ENCODE results near the gene SP3. TPM values are rescaled to one million over a fixed set of nuclear protein-coding genes. Genes with fewer than 3 reads are reported as not detected.

SP3 gene
- total and polyA plus RNA-seq, 2 donors (not counting 1 experiment from before 2014, with no cell fraction given), result 64.1 to 124 TPM

DNA sequence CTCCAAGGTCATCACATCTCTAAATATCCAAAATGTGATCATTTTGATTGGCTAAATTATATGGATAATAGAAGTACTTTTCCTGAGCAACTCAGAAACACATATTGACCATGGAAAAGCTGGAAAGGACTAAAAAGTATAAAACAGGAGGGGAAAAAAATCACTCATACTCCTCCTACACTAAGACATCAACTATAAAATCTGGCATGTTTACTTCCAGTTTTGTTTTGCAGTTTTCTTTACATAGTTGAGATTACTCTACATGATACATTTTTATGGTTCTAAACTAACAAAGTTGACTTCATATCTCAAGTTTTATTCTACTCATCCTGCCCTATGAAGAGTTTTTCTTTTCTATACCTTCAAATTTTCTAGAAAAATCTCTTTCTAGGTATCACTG is 46.0 kb upstream of the SP3 start:
- Histone ChIP-seq H2AFZ (ENCODE audit: low read length) (no peak overlapping the region), H4K20me1 (ENCODE audit: control insufficient read depth, extremely low read depth, insufficient read depth, low read length) (no peaks in the 10 kb centered on the region), H3K4me3 (replicated peaks in 1 of 4; ENCODE audit: control extremely low read depth in 1 of 4, insufficient read depth in 1 of 4, low read depth in 3 of 4, low read length in 4 of 4) (no peak overlapping the region), H3K9ac (ENCODE audit: insufficient read depth, low read length) (no peak overlapping the region), H3K4me1 (ENCODE audit: control insufficient read depth, extremely low read depth, insufficient read depth, low read length) (peaks cover 8% of the 10 kb centered on the region), H3K4me2 (ENCODE audit: extremely low read depth, insufficient read depth, low read length) (no peak overlapping the region), H3K27ac (ENCODE audit: insufficient read depth, low read length) (no peak overlapping the region), H3K79me2 (ENCODE audit: control insufficient read depth, insufficient read depth, low read length) (no peaks in the 10 kb centered on the region), H3K36me3 (ENCODE audit: control insufficient read depth, insufficient read depth, low read length) (no peaks in the 10 kb centered on the region), H3K27me3 (ENCODE audit: control insufficient read depth, insufficient read depth, low read length) (no peaks in the 10 kb centered on the region), H3K9me3 (ENCODE audit: control insufficient read depth, insufficient read depth, low read depth, low read length) (no peaks in the 10 kb centered on the region)
- no peak for DNase-seq (ENCODE audit: low read depth in 2 of 2)
- no peak for TF ChIP-seq EZH2 (IDR thresholded peaks at IDR 0.05; ENCODE audit: low read length, missing control alignments)
- TF ChIP-seq, protein P1, sequence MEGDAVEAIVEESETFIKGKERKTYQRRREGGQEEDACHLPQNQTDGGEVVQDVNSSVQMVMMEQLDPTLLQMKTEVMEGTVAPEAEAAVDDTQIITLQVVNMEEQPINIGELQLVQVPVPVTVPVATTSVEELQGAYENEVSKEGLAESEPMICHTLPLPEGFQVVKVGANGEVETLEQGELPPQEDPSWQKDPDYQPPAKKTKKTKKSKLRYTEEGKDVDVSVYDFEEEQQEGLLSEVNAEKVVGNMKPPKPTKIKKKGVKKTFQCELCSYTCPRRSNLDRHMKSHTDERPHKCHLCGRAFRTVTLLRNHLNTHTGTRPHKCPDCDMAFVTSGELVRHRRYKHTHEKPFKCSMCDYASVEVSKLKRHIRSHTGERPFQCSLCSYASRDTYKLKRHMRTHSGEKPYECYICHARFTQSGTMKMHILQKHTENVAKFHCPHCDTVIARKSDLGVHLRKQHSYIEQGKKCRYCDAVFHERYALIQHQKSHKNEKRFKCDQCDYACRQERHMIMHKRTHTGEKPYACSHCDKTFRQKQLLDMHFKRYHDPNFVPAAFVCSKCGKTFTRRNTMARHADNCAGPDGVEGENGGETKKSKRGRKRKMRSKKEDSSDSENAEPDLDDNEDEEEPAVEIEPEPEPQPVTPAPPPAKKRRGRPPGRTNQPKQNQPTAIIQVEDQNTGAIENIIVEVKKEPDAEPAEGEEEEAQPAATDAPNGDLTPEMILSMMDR (conservative IDR thresholded peaks at IDR 0.05 in 1 of 2, IDR thresholded peaks at IDR 0.05 in 1 of 2; ENCODE audit: low read depth in 1 of 2, low read length in 2 of 2), result no peak

DNA sequence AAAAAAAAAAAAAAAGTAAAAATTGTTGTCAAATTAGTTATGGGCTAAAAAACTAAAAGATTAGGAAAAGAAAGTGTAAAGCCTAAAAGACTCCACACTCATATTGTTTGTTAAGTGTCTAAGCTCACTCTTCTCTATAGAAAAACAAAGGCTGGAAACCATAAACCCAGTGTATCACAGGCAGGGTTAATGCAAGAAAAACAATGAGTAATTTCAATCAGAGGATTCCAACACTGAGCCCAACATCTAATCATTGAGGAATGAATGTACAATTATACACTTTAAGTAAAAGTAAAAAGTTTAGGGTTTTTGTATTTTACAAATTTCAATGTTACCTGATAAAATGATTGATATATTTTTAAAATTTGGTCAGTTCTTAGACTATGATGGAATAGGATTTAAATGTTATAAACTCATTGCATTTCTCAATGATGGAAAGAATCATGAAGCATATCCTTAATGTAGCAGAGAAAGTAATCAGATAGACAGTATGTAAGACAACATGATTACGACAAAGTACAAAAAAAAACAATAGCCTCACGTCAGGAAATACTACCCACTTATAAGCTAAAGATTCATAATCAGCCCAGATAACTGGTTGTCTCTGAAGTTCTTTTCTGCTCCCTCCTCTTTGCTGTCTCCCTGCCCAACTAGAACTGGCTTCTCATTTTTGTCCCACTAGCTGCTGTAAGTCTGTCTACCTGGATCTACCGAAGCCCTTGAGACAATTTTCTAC is 44.5 kb upstream of the SP3 start:
- no peaks in the 10 kb centered on the region for H3K36me3 ChIP-seq (ENCODE audit: control insufficient read depth, insufficient read depth, low read length)
- no peaks in the 10 kb centered on the region for H3K9me3 ChIP-seq (ENCODE audit: control insufficient read depth, insufficient read depth, low read depth, low read length)
- no peak overlapping the region for H3K4me3 ChIP-seq (replicated peaks in 1 of 4; ENCODE audit: control extremely low read depth in 1 of 4, insufficient read depth in 1 of 4, low read depth in 3 of 4, low read length in 4 of 4)
- H3K27ac ChIP-seq (ENCODE audit: insufficient read depth, low read length), result no peak overlapping the region
- H3K4me1 ChIP-seq (ENCODE audit: control insufficient read depth, extremely low read depth, insufficient read depth, low read length), result peaks cover 9% of the 10 kb centered on the region
- no peak overlapping the region for H3K9ac ChIP-seq (ENCODE audit: insufficient read depth, low read length)
- H3K4me2 ChIP-seq (ENCODE audit: extremely low read depth, insufficient read depth, low read length), result no peak overlapping the region
- no peaks in the 10 kb centered on the region for H3K79me2 ChIP-seq (ENCODE audit: control insufficient read depth, insufficient read depth, low read length)
- H4K20me1 ChIP-seq (ENCODE audit: control insufficient read depth, extremely low read depth, insufficient read depth, low read length), result no peaks in the 10 kb centered on the region
- TF ChIP-seq, protein P1 (conservative IDR thresholded peaks at IDR 0.05 in 1 of 2, IDR thresholded peaks at IDR 0.05 in 1 of 2; ENCODE audit: low read depth in 1 of 2, low read length in 2 of 2), result no peak
- no peak for TF ChIP-seq EZH2 (IDR thresholded peaks at IDR 0.05; ENCODE audit: low read length, missing control alignments)
- DNase-seq (ENCODE audit: low read depth in 2 of 2), result peak in 1 of 2 donors; percentile 72
- no peak overlapping the region for H2AFZ ChIP-seq (ENCODE audit: low read length)
- H3K27me3 ChIP-seq (ENCODE audit: control insufficient read depth, insufficient read depth, low read length), result no peaks in the 10 kb centered on the region

DNA sequence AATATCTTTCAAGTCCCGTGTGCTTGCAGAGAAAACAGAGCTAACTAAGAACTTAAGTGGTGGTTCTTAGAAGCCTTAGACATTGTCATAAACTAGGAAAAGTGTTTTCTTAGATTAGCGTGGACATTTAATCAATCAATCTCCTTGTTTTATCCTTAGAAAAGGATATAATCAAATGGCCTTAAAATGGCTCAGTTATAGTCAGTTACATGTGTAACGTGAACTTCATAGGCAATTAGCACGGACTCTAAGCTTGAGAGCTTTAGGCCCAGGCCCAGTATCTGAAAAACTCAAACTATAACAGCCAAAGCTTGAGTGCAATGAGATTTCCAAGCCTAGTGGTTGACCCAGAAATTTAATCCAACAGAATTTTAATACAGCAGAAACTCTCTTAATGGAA is 43.5 kb upstream of the SP3 start:
- TF ChIP-seq, protein P1 (conservative IDR thresholded peaks at IDR 0.05 in 1 of 2, IDR thresholded peaks at IDR 0.05 in 1 of 2; ENCODE audit: low read depth in 1 of 2, low read length in 2 of 2), result no peak
- no peak for TF ChIP-seq EZH2 (IDR thresholded peaks at IDR 0.05; ENCODE audit: low read length, missing control alignments)
- Histone ChIP-seq H3K27ac (ENCODE audit: insufficient read depth, low read length) (no peak overlapping the region), H3K4me3 (replicated peaks in 1 of 4; ENCODE audit: control extremely low read depth in 1 of 4, insufficient read depth in 1 of 4, low read depth in 3 of 4, low read length in 4 of 4) (no peak overlapping the region), H4K20me1 (ENCODE audit: control insufficient read depth, extremely low read depth, insufficient read depth, low read length) (no peaks in the 10 kb centered on the region), H3K4me2 (ENCODE audit: extremely low read depth, insufficient read depth, low read length) (no peak overlapping the region), H3K4me1 (ENCODE audit: control insufficient read depth, extremely low read depth, insufficient read depth, low read length) (peaks cover 9% of the 10 kb centered on the region), H3K79me2 (ENCODE audit: control insufficient read depth, insufficient read depth, low read length) (no peaks in the 10 kb centered on the region), H2AFZ (ENCODE audit: low read length) (no peak overlapping the region), H3K27me3 (ENCODE audit: control insufficient read depth, insufficient read depth, low read length) (no peaks in the 10 kb centered on the region), H3K9me3 (ENCODE audit: control insufficient read depth, insufficient read depth, low read depth, low read length) (no peaks in the 10 kb centered on the region), H3K9ac (ENCODE audit: insufficient read depth, low read length) (no peak overlapping the region), H3K36me3 (ENCODE audit: control insufficient read depth, insufficient read depth, low read length) (no peaks in the 10 kb centered on the region)
- no peak for DNase-seq (ENCODE audit: low read depth in 2 of 2)

Measured in fibroblast of lung (primary cell).